Activated T-helper 9 cell treated with anti-CD3 and anti-CD28 coated beads, Interleukin-2, amount 50 U/mL, for 16 hours (primary cell): Measurements from ENCODE around the gene R3HDM2.

Source experiments
- DNase-seq: peaks from one replicate; pipeline ENCODE4 v3.0.0-alpha.2; 2020; ENCODE audit warnings: low read depth

R3HDM2 gene

GRCh38 chr12:57430931-57431566, at the start of gene R3HDM2:
Gene R3HDM2 (minus strand): TSS chr12:57431043. CDS start chr12:57310428, 120,615 bp downstream.
- DNase-seq = peak; percentile 95

- DNase-seq = no peak
Observed at GRCh38 chr12:57479376-57480115, 48.7 kb upstream of the R3HDM2 start, which contains the start of gene ARHGAP9. Gene ARHGAP9 (minus strand): TSS chr12:57479866. CDS start chr12:57479406, 460 bp downstream.

GRCh38 chr12:57479043-57479375, 48.2 kb upstream of the R3HDM2 start:
- DNase-seq = no peak

- no peak for DNase-seq
Observed at GRCh38 chr12:57477710-57478681, 47.2 kb upstream of the R3HDM2 start.

- no peak for DNase-seq
Observed at GRCh38 chr12:57476993-57477709, 46.3 kb upstream of the R3HDM2 start.

GRCh38 chr12:57476162-57476992, 45.5 kb upstream of the R3HDM2 start:
- DNase-seq = peak; percentile 64

- no peak for DNase-seq
Observed at GRCh38 chr12:57475271-57476161, 44.7 kb upstream of the R3HDM2 start.

- no peak for DNase-seq
Observed at GRCh38 chr12:57474862-57475261, 44.0 kb upstream of the R3HDM2 start.

GRCh38 chr12:57474430-57474829, 43.6 kb upstream of the R3HDM2 start:
- DNase-seq = no peak

- no peak for DNase-seq
Observed at GRCh38 chr12:57473886-57474285, 43.0 kb upstream of the R3HDM2 start.

GRCh38 chr12:57473392-57473791, 42.5 kb upstream of the R3HDM2 start:
- DNase-seq = no peak

- DNase-seq = no peak
Observed at GRCh38 chr12:57472391-57472790, 41.5 kb upstream of the R3HDM2 start.

GRCh38 chr12:57471661-57472060, 40.8 kb upstream of the R3HDM2 start:
- no peak for DNase-seq

GRCh38 chr12:57470970-57471656, 40.3 kb upstream of the R3HDM2 start:
- no peak for DNase-seq

GRCh38 chr12:57470286-57470969, 39.6 kb upstream of the R3HDM2 start:
- no peak for DNase-seq

- DNase-seq = no peak
Observed at GRCh38 chr12:57469296-57470164, 38.7 kb upstream of the R3HDM2 start.

- no peak for DNase-seq
Observed at GRCh38 chr12:57467915-57468314, 37.1 kb upstream of the R3HDM2 start.
